HG03135 (cell line): ENCODE measurements around the gene NDST1.
A peak's percentile ranks its signal among the peaks of the same experiment; 100 is the strongest.
"Not testable (repeated sequence)": the region's sequence is repeated elsewhere in the genome, so short reads cannot be mapped to it uniquely, and the experiment has no call there.

Experiments used
- ATAC-seq: cut with Tn5 transposase; IDR thresholded peaks from one replicate; pipeline ENCODE4 v1.9.1; 2021; ENCODE audit warnings: mild to moderate bottlenecking, moderate library complexity; ENCODE audit not compliant: unreplicated experiment

Gene NDST1

GRCh38 chr5:150507474-150508276, at the start of gene NDST1:
Gene NDST1, plus strand, starts transcription at chr5:150508131. Its CDS starts 13,124 bp downstream, at chr5:150521255.
- no peak for ATAC-seq

- peak; percentile 62 for ATAC-seq
These were observed 49.0 kb upstream of the NDST1 start for GRCh38 chr5:150458802-150459557.

- ATAC-seq: peak; percentile 7
These were observed 47.1 kb upstream of the NDST1 start for GRCh38 chr5:150460781-150461180.

- peak; percentile 69 for ATAC-seq
These were observed 46.7 kb upstream of the NDST1 start for GRCh38 chr5:150461231-150461630.

- ATAC-seq: no peak
These were observed 43.3 kb upstream of the NDST1 start for GRCh38 chr5:150464554-150465012.

GRCh38 chr5:150465927-150466326, 42.0 kb upstream of the NDST1 start:
- ATAC-seq: no peak

- ATAC-seq: no peak
These were observed 39.7 kb upstream of the NDST1 start for GRCh38 chr5:150468206-150468605.

- no peak for ATAC-seq
These were observed 38.0 kb upstream of the NDST1 start for GRCh38 chr5:150469718-150470469.

GRCh38 chr5:150473673-150474358, 34.1 kb upstream of the NDST1 start:
- no peak for ATAC-seq

GRCh38 chr5:150476568-150476967, 31.4 kb upstream of the NDST1 start:
- not testable (repeated sequence) for ATAC-seq

GRCh38 chr5:150479416-150479815, 28.5 kb upstream of the NDST1 start:
- no peak for ATAC-seq

- no peak for ATAC-seq
These were observed 26.3 kb upstream of the NDST1 start for GRCh38 chr5:150481708-150481965.

GRCh38 chr5:150481972-150482406, 25.9 kb upstream of the NDST1 start:
- ATAC-seq: no peak

- ATAC-seq: no peak
These were observed 22.8 kb upstream of the NDST1 start for GRCh38 chr5:150484964-150485692.

GRCh38 chr5:150485693-150486401, 22.1 kb upstream of the NDST1 start:
- ATAC-seq: peak; percentile 8

- peak; percentile 30 for ATAC-seq
These were observed 21.3 kb upstream of the NDST1 start for GRCh38 chr5:150486402-150487198.

- no peak for ATAC-seq
These were observed 20.5 kb upstream of the NDST1 start for GRCh38 chr5:150487199-150488061.
